DOHH2 (cell line): ENCODE data around the gene PTEN.

Source experiments
- CTCF ChIP-seq: fragments of 200-600 bp; sonication (generic); IDR thresholded peaks from one replicate; pipeline ENCODE4 v1.5.1; 2014; ENCODE audit warnings: antibody characterized with exemption, mild to moderate bottlenecking, low read depth, low read length; ENCODE audit not compliant: poor library complexity, severe bottlenecking
- EZH2phosphoT487 ChIP-seq: fragments of 200-600 bp; sonication (generic); IDR thresholded peaks from 2 replicates; pipeline ENCODE4 v1.6.1; 2017; ENCODE audit warnings: borderline replicate concordance, mild to moderate bottlenecking, antibody characterized with exemption, low read length, moderate library complexity, mixed read lengths

GRCh38 chr10:87987206-87987605 is 123.8 kb downstream of the PTEN start:
- TF ChIP-seq CTCF, result no peak
- TF ChIP-seq EZH2phosphoT487, result no peak
